Left renal pelvis (tissue), 4 donors: ENCODE data around the gene TBC1D23. TPM values are rescaled to one million over a fixed set of nuclear protein-coding genes. Genes with fewer than 3 reads are reported as not detected.
"Not testable (repeated sequence)": the region's sequence is repeated elsewhere in the genome, so short reads cannot be mapped to it uniquely, and the experiment has no call there.

Source experiments
- DNase-seq, 4 donors: peaks; one replicate each; pipeline ENCODE4 v3.0.0-alpha.2; 2013; ENCODE audit warnings: low read depth in 4 of 4, low spot score in 3 of 4
- polyA plus RNA-seq, 4 donors: library from polyadenylated mRNA; unstranded; fragments of 120-200 nt; gene quantifications; one replicate each; pipeline ENCODE4 v1.2.1, GENCODE V29; 2013; ENCODE audit not compliant: insufficient read length in 4 of 4

The TBC1D23 gene
- polyA plus RNA-seq, 4 donors = 38.0 to 45.6 (median 39.6) TPM

DNA sequence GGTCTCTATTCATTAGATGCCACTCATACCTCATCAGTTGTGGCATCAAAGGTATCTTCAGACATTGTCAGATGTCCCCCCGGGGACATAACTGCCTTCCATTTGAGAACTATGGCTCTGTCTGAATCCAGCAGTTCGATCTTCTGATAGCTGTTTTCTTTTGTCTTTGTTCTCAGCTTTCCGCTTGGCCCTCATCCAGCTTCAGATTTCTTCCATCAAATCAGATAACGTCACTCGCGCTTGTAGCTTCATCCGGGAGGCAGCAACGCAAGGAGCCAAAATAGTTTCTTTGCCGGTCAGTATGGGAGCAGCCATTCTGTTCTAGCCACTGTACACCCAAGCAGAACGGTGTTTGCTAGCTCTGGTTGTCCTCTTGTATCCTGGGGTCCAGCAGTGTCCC, 78.1 kb downstream of the TBC1D23 start:
- DNase-seq = no peak

DNA sequence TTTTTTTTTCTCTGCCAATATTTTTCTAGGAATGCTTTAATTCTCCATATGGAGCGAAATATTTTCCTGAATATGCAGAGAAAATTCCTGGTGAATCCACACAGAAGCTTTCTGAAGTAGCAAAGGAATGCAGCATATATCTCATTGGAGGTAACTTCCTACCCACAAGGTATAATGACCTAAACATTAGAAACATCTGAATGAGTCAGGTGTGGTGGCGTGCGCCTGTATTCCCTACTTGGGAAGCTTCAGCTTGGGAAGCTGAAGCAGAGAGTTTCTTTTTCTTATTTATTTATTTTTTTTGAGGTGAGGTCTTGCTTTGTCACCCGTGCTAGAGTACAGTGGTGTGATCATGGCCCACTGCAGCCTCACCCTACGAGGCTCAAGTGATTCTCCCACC, 79.0 kb downstream of the TBC1D23 start:
- DNase-seq = no peak

DNA sequence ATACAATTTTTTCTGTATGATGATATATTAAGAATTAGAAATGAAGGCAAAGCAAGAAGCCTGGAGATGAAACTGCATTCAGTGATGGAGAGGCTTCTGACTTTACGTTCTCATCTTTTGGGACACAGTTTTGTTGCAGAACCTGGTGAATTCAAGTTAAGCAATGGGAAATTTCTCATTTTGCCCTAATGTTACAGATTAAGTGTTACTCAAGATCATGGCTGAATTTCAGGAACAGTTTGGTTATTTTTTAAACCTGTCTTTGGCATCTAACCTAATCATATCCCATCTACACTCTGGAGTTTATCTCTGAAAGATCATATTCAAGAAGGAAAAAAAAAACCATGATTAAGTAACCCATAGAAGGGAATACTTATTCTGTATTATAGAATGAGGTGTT, 79.7 kb downstream of the TBC1D23 start:
- DNase-seq = no peak

DNA sequence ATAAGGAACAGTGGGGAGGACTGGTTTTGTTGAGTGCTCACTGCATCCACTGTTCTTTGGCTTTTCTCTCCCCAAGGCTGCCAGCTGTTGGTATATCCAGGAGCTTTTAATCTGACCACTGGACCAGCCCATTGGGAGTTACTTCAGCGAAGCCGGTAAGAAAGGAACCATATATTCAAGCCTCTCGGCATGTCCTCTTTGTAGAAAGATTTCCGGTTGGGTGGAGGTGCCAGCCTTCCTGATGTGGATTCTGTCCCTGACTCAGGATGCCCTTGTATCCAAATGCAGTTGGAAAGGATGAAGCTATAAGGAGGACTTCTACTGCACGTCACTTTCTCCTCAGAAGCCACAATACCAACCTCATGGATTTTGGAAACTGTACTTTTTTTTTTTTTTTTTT, 87.9 kb downstream of the TBC1D23 start:
- no peak for DNase-seq

DNA sequence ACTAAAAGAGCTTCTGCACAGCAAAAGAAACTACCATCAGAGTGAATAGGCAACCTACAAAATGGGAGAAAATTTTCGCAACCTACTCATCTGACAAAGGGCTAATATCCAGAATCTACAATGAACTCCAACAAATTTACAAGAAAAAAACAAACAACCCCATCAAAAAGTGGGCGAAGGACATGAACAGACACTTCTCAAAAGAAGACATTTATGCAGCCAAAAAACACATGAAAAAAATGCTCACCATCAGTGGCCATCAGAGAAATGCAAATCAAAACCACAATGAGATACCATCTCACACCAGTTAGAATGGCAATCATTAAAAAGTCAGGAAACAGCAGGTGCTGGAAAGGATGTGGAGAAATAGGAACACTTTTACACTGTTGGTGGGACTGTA, 91.0 kb downstream of the TBC1D23 start:
- DNase-seq = not testable (repeated sequence)

DNA sequence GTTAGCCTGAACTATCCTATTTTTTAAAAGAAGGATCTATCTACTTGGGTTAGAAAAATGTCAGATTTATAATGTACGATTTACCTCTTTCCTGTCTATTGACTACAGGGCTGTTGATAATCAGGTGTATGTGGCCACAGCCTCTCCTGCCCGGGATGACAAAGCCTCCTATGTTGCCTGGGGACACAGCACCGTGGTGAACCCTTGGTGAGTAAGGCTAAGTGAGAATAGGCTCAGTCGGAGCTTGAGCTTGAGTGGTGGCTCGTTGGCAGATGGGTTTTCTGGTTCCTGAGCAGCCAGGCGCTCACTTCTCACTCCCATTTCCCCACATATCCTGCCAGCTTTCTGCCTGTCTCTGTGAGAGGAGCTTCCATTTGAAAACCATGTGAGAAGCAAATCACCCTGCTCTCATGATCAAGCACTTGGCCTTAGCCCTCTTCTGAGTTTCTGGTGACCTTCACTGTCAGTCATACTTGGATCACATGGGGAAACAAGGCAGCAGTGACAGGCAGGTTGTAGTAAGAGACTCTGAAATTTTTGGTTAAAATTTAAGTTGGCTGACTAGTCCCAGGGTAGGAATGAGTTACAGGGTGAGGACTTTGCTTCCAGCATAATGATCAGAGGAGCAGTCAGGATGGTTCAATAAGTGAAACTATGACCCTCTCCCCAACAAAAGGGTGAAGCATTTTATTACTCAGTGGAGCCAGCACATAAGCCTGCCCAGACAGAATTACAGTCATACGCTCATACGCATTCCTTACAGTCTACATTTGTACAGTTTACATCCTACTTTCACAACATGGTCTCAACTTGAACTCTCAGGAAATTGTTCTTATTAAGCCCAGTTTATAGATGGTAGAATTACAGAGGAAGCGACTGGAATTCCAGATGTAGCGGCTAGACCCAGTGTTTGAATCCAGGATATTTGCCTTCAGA, 91.8 kb downstream of the TBC1D23 start:
- no peak for DNase-seq

DNA sequence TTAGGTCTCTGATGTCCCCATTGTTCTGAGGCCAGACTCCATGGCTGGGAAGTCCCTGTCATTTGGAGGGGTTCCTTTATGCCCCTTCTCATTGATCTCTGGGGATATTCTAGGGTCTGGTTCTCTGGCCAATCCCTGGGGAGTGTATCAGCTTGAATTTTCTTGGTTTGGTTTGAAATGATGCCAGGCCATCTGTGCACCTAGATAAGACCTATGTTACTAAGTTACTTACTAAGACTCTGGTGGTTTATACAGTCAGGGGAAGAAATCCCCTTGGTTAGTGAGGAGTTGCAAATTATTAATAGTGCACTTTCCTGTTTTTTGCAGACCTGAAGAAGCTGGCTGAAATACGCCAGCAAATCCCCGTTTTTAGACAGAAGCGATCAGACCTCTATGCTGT, 94.1 kb downstream of the TBC1D23 start:
- DNase-seq = no peak

DNA sequence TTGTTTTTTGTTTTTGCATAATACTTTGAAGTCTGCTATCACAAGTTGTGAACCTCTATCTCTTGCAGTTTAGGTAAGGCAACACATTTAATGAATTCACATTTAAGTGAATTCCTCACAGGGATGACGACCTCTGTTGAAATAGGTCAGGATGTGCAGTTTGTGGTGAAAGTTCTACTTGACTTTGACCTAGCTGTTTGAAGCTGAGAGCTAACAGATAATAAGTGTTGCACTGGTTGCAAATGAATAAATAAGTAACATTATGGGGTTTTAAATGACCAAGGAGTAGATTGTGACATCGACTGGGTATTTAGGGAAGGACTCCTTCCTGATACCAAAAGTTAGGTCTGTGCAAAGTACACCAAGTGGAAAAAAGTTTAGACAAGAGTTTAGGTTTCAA, 97.6 kb downstream of the TBC1D23 start:
- DNase-seq = no peak

DNA sequence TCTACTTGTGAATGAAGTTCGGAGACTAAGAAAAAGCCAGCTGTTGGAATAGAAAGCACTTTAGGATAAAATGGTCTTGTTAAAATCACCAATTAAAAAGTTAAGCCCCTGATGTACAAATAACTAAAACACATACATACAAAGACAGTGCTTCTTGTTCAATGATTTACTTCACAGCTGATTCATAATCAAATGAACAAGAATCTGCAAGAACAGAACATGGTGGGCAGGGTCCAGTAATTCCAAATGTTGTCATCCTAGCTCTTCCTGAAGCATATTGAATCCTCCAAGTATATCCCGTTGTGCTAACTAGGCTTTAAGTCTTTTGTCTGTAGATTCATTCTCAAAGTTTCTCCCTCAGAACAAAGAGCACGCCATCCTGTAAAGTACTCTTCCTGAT, 98.2 kb downstream of the TBC1D23 start:
- no peak for DNase-seq

DNA sequence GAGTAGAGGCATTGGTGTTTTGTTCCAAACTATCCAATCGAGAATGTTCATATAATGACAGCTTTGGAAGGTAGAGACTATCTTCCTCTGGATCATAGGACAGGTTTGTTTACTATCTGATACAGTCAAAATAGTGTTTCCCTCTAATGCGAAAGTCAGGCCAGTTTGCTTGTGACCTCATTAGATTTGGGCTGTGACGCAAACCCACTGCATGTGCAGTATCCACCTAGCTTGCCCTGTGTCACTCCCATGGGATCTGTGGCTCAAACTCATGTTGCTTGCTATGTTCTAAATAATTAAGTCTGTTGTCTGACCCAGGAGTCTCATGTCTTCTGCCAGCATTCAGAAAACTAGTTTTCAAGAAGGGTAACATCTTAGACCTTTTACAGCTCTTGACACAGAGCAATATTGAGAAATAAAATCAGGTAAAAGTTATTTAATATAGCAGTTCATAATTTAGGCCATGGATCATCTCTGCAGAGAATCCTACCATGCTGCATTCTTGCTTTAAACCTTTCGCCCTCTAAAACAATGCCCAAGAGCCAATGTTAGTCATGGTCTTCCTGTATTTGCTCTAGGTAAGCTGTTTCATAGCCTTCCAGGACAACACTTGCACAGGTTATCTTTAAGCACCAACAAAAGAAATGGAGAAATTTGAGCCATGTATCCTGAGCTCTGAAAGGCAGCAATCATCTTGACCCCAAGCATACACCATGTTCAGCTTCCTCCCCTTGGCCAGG, 100.1 kb downstream of the TBC1D23 start:
- DNase-seq = no peak

DNA sequence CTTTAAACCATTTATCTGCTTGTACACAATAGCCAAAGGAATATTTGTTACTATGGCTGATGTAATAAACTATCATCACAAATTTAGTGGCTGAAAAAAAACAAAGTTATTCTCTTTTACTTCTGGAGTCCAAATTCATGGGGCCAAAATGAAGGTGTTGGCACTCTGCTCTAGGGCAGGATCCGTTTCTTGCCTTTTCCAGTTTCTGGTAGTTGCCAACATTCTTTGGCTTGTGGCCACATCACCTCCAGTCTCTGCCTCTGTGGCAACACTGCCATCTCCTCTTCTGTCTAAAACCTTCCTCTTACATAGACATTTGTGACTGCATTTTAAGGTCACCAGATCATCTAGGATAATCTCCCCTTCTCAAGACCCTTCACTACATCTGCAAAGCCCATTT, 101.1 kb downstream of the TBC1D23 start:
- no peak for DNase-seq

DNA sequence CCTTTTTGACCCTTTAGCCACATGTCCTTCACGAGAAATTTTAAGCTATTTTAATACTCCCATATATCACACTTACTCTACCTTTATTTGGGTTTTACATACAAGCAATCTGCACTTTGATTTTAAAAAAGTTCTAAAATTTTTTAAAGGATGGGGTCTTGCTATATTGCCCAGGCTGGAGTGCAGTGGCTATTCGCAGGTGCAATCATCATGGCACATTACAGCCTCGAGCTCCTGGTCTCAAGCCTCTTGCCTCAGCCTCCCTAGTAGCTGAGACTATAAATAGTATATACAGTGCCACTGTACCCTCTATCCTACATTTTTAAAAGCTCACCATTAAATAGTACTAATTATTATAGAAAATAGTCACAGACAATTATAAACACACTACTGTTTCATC, 103.6 kb downstream of the TBC1D23 start:
- no peak for DNase-seq

DNA sequence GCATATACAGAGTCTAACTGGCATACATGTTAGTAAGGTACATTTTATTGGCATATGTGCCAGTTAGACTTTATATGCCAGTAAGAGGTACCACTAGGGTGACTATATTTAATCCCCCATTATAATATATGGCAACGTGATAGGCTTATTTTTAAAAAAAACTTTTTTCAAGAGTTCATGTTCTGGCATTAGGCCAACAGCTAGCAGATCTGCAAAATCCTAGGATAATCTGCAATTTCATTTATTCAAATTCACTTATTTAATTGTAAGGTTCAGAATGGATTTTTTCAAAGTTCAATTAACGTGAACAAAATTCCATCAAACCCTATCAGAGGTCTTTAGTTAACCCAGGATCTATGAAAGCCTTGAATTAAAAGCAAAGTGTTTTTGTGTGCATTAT, 105.6 kb downstream of the TBC1D23 start:
- no peak for DNase-seq

DNA sequence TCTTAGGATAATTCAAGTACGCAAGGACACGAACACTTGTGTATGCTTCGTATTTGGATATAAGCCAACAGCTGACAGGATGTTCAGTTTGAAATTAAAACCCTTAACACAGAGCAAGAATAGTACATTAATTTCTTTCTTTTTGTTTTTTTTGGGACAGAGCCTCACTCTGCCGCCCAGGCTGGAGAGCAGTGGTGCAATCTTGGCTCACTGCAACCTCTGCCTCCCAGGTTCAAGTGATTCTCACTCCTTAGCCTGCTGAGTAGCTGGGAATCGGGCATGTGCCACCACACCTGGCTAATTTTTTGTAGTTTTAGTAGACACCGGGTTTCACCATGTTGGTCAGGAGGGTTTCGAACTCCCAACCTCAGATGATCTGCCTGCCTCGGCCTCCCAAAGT, 107.6 kb downstream of the TBC1D23 start:
- DNase-seq = no peak

DNA sequence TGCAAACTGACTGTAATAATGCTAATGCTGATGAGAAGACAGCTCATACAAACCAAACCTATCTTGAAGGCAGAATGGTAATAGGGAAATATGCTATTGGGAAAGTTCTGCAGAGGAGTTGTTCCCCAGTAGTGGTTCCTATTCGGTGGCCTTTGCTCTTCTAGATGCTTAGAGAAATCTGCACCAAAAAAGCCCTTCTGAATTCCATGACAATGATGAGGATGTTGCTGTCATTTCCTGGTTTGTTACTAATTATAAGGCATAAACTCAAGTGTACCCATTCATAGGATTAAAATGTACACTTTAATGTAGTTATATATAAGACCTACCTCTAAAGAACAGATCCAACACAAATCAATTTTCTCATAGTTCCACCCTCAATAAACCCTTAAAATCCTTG, 110.0 kb downstream of the TBC1D23 start:
- no peak for DNase-seq

DNA sequence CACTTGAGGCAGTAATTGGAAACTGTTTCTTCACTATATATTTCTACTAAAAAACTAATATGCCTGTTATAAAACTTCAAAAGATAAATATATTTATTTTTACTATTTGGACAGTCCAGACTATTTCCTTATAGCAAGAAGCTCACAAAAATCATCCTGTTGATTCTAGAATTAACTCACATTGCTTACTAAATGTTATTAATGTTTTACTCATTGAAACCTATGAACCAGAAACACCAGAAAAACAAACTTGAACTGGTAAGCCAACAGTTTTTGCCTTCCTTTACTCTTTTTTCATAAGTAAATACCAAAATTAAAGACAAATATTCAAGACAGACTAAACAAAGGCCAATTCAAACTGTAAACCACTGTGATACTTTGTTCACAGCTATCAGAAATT, 113.7 kb downstream of the TBC1D23 start:
- DNase-seq = no peak

Other genes with a start within 250 kb of the TBC1D23 start
- 10 to 100 TPM; 13.1 to 47.8 (median 24.8) TPM for gene FILIP1L, start 146.5 kb upstream of the TBC1D23 start, polyA plus RNA-seq
- gene NIT2, start 73.8 kb downstream of the TBC1D23 start, polyA plus RNA-seq = 100 to 1,000 TPM in 2 of 4 donors, 10 to 100 TPM in 2; 41.5 to 119 (median 101) TPM
- 10 to 100 TPM; 53.0 to 75.0 (median 70.3) TPM for gene TOMM70, start 140.1 kb downstream of the TBC1D23 start, polyA plus RNA-seq
- gene LNP1, start 140.5 kb downstream of the TBC1D23 start, polyA plus RNA-seq = 10 to 100 TPM in 1 of 4 donors, 1 to 10 TPM in 3; 6.9 to 10.6 (median 9.2) TPM
- 10 to 100 TPM; 19.9 to 44.0 (median 27.7) TPM for gene TMEM45A, start 231.6 kb downstream of the TBC1D23 start, polyA plus RNA-seq